ENCODE measurements around the gene MYO1D. TPM values are rescaled to one million over a fixed set of nuclear protein-coding genes. Genes with fewer than 3 reads are reported as not detected.

Gene MYO1D
- total and polyA plus RNA-seq, 2 of the 13 experiments (the other 11 are each of a cell fraction or from before 2014, with no cell fraction given) = 13.2 to 17.3 TPM

- TF ChIP-seq, protein P1, sequence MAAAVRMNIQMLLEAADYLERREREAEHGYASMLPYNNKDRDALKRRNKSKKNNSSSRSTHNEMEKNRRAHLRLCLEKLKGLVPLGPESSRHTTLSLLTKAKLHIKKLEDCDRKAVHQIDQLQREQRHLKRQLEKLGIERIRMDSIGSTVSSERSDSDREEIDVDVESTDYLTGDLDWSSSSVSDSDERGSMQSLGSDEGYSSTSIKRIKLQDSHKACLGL (CRISPR knock-in tag; IDR thresholded peaks at IDR 0.05) = peak; percentile 38; the same call in 1 of the 2 replicates
- TF ChIP-seq PHF8 (CRISPR knock-in tag; IDR thresholded peaks at IDR 0.05) (peak; percentile 69), ZFP37 (CRISPR knock-in tag; IDR thresholded peaks at IDR 0.05; ENCODE audit: borderline replicate concordance) (no peak), SRY (CRISPR knock-in tag; IDR thresholded peaks at IDR 0.05) (0 out of 2 replicates have a peak, but pooled peaks have one; percentile 38), NR1H2 (CRISPR knock-in tag; IDR thresholded peaks at IDR 0.05; ENCODE audit: borderline replicate concordance, low read depth) (no peak), RBFOX2 (IDR thresholded peaks at IDR 0.05; ENCODE audit: low read depth, low read length) (peak; percentile 70), ATF7-NPFF (CRISPR knock-in tag; IDR thresholded peaks at IDR 0.05; ENCODE audit: low read depth) (0 out of 2 replicates have a peak, but pooled peaks have one; percentile 60), ZNF777 (CRISPR knock-in tag; IDR thresholded peaks at IDR 0.05) (peak; percentile 62; the same call in 1 of the 2 replicates), POLR2AphosphoS5 (IDR thresholded peaks at IDR 0.05; ENCODE audit: low read depth, low read length) (peak; percentile 59), SKI (IDR thresholded peaks at IDR 0.05; ENCODE audit: partially characterized antibody) (peak; percentile 4), ZNF503 (CRISPR knock-in tag; IDR thresholded peaks at IDR 0.05) (peak; percentile 28; the same call in 1 of the 2 replicates), ZFY (CRISPR knock-in tag; IDR thresholded peaks at IDR 0.05) (peak; percentile 74), HDAC1 (CRISPR knock-in tag; IDR thresholded peaks at IDR 0.05) (peak; percentile 65), MTA1 (CRISPR knock-in tag; IDR thresholded peaks at IDR 0.05; ENCODE audit: borderline replicate concordance) (no peak)
- TF ChIP-seq, protein P2, sequence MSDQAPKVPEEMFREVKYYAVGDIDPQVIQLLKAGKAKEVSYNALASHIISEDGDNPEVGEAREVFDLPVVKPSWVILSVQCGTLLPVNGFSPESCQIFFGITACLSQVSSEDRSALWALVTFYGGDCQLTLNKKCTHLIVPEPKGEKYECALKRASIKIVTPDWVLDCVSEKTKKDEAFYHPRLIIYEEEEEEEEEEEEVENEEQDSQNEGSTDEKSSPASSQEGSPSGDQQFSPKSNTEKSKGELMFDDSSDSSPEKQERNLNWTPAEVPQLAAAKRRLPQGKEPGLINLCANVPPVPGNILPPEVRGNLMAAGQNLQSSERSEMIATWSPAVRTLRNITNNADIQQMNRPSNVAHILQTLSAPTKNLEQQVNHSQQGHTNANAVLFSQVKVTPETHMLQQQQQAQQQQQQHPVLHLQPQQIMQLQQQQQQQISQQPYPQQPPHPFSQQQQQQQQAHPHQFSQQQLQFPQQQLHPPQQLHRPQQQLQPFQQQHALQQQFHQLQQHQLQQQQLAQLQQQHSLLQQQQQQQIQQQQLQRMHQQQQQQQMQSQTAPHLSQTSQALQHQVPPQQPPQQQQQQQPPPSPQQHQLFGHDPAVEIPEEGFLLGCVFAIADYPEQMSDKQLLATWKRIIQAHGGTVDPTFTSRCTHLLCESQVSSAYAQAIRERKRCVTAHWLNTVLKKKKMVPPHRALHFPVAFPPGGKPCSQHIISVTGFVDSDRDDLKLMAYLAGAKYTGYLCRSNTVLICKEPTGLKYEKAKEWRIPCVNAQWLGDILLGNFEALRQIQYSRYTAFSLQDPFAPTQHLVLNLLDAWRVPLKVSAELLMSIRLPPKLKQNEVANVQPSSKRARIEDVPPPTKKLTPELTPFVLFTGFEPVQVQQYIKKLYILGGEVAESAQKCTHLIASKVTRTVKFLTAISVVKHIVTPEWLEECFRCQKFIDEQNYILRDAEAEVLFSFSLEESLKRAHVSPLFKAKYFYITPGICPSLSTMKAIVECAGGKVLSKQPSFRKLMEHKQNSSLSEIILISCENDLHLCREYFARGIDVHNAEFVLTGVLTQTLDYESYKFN (CRISPR knock-in tag; conservative IDR thresholded peaks at IDR 0.05) = peak; percentile 36
- TF ChIP-seq, protein P3, sequence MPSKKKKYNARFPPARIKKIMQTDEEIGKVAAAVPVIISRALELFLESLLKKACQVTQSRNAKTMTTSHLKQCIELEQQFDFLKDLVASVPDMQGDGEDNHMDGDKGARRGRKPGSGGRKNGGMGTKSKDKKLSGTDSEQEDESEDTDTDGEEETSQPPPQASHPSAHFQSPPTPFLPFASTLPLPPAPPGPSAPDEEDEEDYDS (CRISPR knock-in tag; IDR thresholded peaks at IDR 0.05) = 0 out of 2 replicates have a peak, but pooled peaks have one; percentile 8
- TF ChIP-seq, protein P4, sequence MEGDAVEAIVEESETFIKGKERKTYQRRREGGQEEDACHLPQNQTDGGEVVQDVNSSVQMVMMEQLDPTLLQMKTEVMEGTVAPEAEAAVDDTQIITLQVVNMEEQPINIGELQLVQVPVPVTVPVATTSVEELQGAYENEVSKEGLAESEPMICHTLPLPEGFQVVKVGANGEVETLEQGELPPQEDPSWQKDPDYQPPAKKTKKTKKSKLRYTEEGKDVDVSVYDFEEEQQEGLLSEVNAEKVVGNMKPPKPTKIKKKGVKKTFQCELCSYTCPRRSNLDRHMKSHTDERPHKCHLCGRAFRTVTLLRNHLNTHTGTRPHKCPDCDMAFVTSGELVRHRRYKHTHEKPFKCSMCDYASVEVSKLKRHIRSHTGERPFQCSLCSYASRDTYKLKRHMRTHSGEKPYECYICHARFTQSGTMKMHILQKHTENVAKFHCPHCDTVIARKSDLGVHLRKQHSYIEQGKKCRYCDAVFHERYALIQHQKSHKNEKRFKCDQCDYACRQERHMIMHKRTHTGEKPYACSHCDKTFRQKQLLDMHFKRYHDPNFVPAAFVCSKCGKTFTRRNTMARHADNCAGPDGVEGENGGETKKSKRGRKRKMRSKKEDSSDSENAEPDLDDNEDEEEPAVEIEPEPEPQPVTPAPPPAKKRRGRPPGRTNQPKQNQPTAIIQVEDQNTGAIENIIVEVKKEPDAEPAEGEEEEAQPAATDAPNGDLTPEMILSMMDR (CRISPR knock-in tag; IDR thresholded peaks at IDR 0.05) = peak; percentile 66
Observed at GRCh38 chr17:32876417-32877163, at the start of gene MYO1D (continued).

Measured in HepG2 (cell line).